ENCODE results near the gene FIGN.

Gene FIGN

GRCh38 chr2:163646687-163647086, 89.1 kb downstream of the FIGN start:
- no peak for TF ChIP-seq CTCF (IDR thresholded peaks at IDR 0.05)

- no peak for TF ChIP-seq CTCF (IDR thresholded peaks at IDR 0.05)
Observed at GRCh38 chr2:163644238-163644637, 91.6 kb downstream of the FIGN start.

GRCh38 chr2:163641986-163642385, 93.8 kb downstream of the FIGN start:
- TF ChIP-seq CTCF (IDR thresholded peaks at IDR 0.05): no peak

GRCh38 chr2:163640542-163641193, 95.1 kb downstream of the FIGN start:
- TF ChIP-seq CTCF (IDR thresholded peaks at IDR 0.05): no peak

- no peak for TF ChIP-seq CTCF (IDR thresholded peaks at IDR 0.05)
Observed at GRCh38 chr2:163637871-163638270, 97.9 kb downstream of the FIGN start.

GRCh38 chr2:163633291-163633690, 102.5 kb downstream of the FIGN start:
- no peak for TF ChIP-seq CTCF (IDR thresholded peaks at IDR 0.05)

- no peak for TF ChIP-seq CTCF (IDR thresholded peaks at IDR 0.05)
Observed at GRCh38 chr2:163630836-163631235, 105.0 kb downstream of the FIGN start.

GRCh38 chr2:163626639-163627109, 109.1 kb downstream of the FIGN start:
- no peak for TF ChIP-seq CTCF (IDR thresholded peaks at IDR 0.05)

Measured in LNCAP (cell line).